Measurements from ENCODE around the gene BHLHE41. TPM values are rescaled to one million over a fixed set of nuclear protein-coding genes. Genes with fewer than 3 reads are reported as not detected.

BHLHE41 gene
- total RNA-seq, 1 experiment from 2014 or later, result 7.6 TPM

- TF ChIP-seq, protein P1, sequence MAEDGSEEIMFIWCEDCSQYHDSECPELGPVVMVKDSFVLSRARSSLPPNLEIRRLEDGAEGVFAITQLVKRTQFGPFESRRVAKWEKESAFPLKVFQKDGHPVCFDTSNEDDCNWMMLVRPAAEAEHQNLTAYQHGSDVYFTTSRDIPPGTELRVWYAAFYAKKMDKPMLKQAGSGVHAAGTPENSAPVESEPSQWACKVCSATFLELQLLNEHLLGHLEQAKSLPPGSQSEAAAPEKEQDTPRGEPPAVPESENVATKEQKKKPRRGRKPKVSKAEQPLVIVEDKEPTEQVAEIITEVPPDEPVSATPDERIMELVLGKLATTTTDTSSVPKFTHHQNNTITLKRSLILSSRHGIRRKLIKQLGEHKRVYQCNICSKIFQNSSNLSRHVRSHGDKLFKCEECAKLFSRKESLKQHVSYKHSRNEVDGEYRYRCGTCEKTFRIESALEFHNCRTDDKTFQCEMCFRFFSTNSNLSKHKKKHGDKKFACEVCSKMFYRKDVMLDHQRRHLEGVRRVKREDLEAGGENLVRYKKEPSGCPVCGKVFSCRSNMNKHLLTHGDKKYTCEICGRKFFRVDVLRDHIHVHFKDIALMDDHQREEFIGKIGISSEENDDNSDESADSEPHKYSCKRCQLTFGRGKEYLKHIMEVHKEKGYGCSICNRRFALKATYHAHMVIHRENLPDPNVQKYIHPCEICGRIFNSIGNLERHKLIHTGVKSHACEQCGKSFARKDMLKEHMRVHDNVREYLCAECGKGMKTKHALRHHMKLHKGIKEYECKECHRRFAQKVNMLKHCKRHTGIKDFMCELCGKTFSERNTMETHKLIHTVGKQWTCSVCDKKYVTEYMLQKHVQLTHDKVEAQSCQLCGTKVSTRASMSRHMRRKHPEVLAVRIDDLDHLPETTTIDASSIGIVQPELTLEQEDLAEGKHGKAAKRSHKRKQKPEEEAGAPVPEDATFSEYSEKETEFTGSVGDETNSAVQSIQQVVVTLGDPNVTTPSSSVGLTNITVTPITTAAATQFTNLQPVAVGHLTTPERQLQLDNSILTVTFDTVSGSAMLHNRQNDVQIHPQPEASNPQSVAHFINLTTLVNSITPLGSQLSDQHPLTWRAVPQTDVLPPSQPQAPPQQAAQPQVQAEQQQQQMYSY (CRISPR knock-in tag; IDR thresholded peaks at IDR 0.05), result no peak
- TF ChIP-seq OVOL2 (CRISPR knock-in tag; IDR thresholded peaks at IDR 0.05; ENCODE audit: borderline replicate concordance), result no peak
- TF ChIP-seq ZNF232 (CRISPR knock-in tag; IDR thresholded peaks at IDR 0.05), result no peak
- no peak for TF ChIP-seq TCF7 (CRISPR knock-in tag; IDR thresholded peaks at IDR 0.05; ENCODE audit: low read depth)
- TF ChIP-seq GRHL2 (CRISPR knock-in tag; IDR thresholded peaks at IDR 0.05; ENCODE audit: insufficient replicate concordance, severe bottlenecking), result no peak
- TF ChIP-seq HMGA2 (CRISPR knock-in tag; IDR thresholded peaks at IDR 0.05), result no peak
- TF ChIP-seq SOX15 (CRISPR knock-in tag; IDR thresholded peaks at IDR 0.05), result no peak
- no peak for TF ChIP-seq ZBTB43 (CRISPR knock-in tag; IDR thresholded peaks at IDR 0.05)
Measured at GRCh38 chr12:26132866-26133265, 8.0 kb upstream of the BHLHE41 start (continued).

- Mint-ChIP-seq H3K4me1 (peaks cover 34% of the 10 kb centered on the region), H3K4me3 (no peak overlapping the region), H3K27ac (no peak overlapping the region), H3K36me3 (no peaks in the 10 kb centered on the region), H3K27me3 (ENCODE audit: low read depth) (peaks cover 46% of the 10 kb centered on the region), H3K9me3 (no peaks in the 10 kb centered on the region)
- ATAC-seq (no peak), DNase-seq (ENCODE audit: low spot score) (no peak)
- ChIA-PET POLR2A (no interaction called here), CTCF (no interaction called here)
- TF ChIP-seq, protein P2, sequence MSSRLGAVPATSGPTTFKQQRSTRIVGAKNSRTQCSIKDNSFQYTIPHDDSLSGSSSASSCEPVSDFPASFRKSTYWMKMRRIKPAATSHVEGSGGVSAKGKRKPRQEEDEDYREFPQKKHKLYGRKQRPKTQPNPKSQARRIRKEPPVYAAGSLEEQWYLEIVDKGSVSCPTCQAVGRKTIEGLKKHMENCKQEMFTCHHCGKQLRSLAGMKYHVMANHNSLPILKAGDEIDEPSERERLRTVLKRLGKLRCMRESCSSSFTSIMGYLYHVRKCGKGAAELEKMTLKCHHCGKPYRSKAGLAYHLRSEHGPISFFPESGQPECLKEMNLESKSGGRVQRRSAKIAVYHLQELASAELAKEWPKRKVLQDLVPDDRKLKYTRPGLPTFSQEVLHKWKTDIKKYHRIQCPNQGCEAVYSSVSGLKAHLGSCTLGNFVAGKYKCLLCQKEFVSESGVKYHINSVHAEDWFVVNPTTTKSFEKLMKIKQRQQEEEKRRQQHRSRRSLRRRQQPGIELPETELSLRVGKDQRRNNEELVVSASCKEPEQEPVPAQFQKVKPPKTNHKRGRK (CRISPR knock-in tag; IDR thresholded peaks at IDR 0.05; ENCODE audit: borderline replicate concordance), result no peak
- no peak for TF ChIP-seq FOXP4 (CRISPR knock-in tag; IDR thresholded peaks at IDR 0.05)
- TF ChIP-seq KAT7 (CRISPR knock-in tag; IDR thresholded peaks at IDR 0.05; ENCODE audit: borderline replicate concordance), result no peak
- no peak for TF ChIP-seq ZNF671 (CRISPR knock-in tag; IDR thresholded peaks at IDR 0.05)
- no peak for TF ChIP-seq ZBTB21 (CRISPR knock-in tag; IDR thresholded peaks at IDR 0.05; ENCODE audit: borderline replicate concordance)
- no peak for TF ChIP-seq ESRRA (CRISPR knock-in tag; IDR thresholded peaks at IDR 0.05; ENCODE audit: borderline replicate concordance)
- TF ChIP-seq FOXP1 (CRISPR knock-in tag; IDR thresholded peaks at IDR 0.05; ENCODE audit: borderline replicate concordance), result no peak
- no peak for TF ChIP-seq CREB1 (CRISPR knock-in tag; IDR thresholded peaks at IDR 0.05)
Measured at GRCh38 chr12:26131936-26132335, 7.1 kb upstream of the BHLHE41 start.

- ChIA-PET POLR2A (no interaction called here), CTCF (no interaction called here)
- Mint-ChIP-seq H3K36me3 (no peaks in the 10 kb centered on the region), H3K27me3 (ENCODE audit: low read depth) (peaks cover 57% of the 10 kb centered on the region), H3K4me1 (peaks cover 28% of the 10 kb centered on the region), H3K27ac (no peak overlapping the region), H3K4me3 (no peak overlapping the region), H3K9me3 (no peaks in the 10 kb centered on the region)
- DNase-seq (ENCODE audit: low spot score), result no peak
- no peak for ATAC-seq
- TF ChIP-seq, protein P3, sequence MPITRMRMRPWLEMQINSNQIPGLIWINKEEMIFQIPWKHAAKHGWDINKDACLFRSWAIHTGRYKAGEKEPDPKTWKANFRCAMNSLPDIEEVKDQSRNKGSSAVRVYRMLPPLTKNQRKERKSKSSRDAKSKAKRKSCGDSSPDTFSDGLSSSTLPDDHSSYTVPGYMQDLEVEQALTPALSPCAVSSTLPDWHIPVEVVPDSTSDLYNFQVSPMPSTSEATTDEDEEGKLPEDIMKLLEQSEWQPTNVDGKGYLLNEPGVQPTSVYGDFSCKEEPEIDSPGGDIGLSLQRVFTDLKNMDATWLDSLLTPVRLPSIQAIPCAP (CRISPR knock-in tag; IDR thresholded peaks at IDR 0.05), result no peak
- TF ChIP-seq ZNF671 (CRISPR knock-in tag; IDR thresholded peaks at IDR 0.05) (no peak), TCF7 (CRISPR knock-in tag; IDR thresholded peaks at IDR 0.05; ENCODE audit: low read depth) (no peak), CREM (CRISPR knock-in tag; IDR thresholded peaks at IDR 0.05) (no peak), MAX (CRISPR knock-in tag; IDR thresholded peaks at IDR 0.05) (no peak), MYBL2 (CRISPR knock-in tag; IDR thresholded peaks at IDR 0.05) (no peak), ESRRA (CRISPR knock-in tag; IDR thresholded peaks at IDR 0.05; ENCODE audit: borderline replicate concordance) (no peak)
- TF ChIP-seq, protein P1 (CRISPR knock-in tag; IDR thresholded peaks at IDR 0.05), result no peak
Measured at GRCh38 chr12:26130728-26131127, 5.9 kb upstream of the BHLHE41 start.

Measured in WTC11 (cell line).